ENCODE measurements around the gene MPP3. TPM values are rescaled to one million over a fixed set of nuclear protein-coding genes. Genes with fewer than 3 reads are reported as not detected.

The MPP3 gene
- total and polyA plus RNA-seq, 9 of the 15 experiments (the other 6 are each of a cell fraction or from before 2014, with no cell fraction given) = 0.41 to 10.4 (median 4.5) TPM

- no peak for TF ChIP-seq ZNF318 (IDR thresholded peaks at IDR 0.05; ENCODE audit: borderline replicate concordance in 1 of 2, low read depth in 1 of 2)
- TF ChIP-seq HOMEZ (CRISPR knock-in tag; IDR thresholded peaks at IDR 0.05) = no peak
- no peak for TF ChIP-seq ZNF507 (tag; conservative IDR thresholded peaks at IDR 0.05)
- 0 out of 4 replicates have a peak, but pooled peaks of 1 of the 2 experiments have one; percentile 50 for TF ChIP-seq NONO (IDR thresholded peaks at IDR 0.05; ENCODE audit: low read depth in 2 of 2, low read length in 1 of 2)
- peak; percentile 66 for TF ChIP-seq TAF1 (IDR thresholded peaks at IDR 0.05; ENCODE audit: control insufficient read depth, extremely low read depth, insufficient read depth, low read length, severe bottlenecking)
- TF ChIP-seq ELK1 (CRISPR knock-in tag; IDR thresholded peaks at IDR 0.05) = no peak
- no peak for TF ChIP-seq HLTF (IDR thresholded peaks at IDR 0.05)
- TF ChIP-seq MCM5 (IDR thresholded peaks at IDR 0.05; ENCODE audit: low read depth) = no peak
- TF ChIP-seq SIX5 (IDR thresholded peaks at IDR 0.05; ENCODE audit: borderline replicate concordance in 1 of 2, insufficient read depth in 1 of 2, low read depth in 1 of 2, low read length in 2 of 2) = no peak
These were observed at the start of gene MPP3 (continued) for GRCh38 chr17:43832976-43833829.

All from K562 (cell line).